ENCODE data around the gene CYB561D1. TPM values are rescaled to one million over a fixed set of nuclear protein-coding genes. Genes with fewer than 3 reads are reported as not detected.

CYB561D1 gene
- total and polyA plus RNA-seq, 10 of the 15 experiments (the other 5 are each of a cell fraction or from before 2014, with no cell fraction given) = 0.68 to 9.0 (median 3.3) TPM

DNA sequence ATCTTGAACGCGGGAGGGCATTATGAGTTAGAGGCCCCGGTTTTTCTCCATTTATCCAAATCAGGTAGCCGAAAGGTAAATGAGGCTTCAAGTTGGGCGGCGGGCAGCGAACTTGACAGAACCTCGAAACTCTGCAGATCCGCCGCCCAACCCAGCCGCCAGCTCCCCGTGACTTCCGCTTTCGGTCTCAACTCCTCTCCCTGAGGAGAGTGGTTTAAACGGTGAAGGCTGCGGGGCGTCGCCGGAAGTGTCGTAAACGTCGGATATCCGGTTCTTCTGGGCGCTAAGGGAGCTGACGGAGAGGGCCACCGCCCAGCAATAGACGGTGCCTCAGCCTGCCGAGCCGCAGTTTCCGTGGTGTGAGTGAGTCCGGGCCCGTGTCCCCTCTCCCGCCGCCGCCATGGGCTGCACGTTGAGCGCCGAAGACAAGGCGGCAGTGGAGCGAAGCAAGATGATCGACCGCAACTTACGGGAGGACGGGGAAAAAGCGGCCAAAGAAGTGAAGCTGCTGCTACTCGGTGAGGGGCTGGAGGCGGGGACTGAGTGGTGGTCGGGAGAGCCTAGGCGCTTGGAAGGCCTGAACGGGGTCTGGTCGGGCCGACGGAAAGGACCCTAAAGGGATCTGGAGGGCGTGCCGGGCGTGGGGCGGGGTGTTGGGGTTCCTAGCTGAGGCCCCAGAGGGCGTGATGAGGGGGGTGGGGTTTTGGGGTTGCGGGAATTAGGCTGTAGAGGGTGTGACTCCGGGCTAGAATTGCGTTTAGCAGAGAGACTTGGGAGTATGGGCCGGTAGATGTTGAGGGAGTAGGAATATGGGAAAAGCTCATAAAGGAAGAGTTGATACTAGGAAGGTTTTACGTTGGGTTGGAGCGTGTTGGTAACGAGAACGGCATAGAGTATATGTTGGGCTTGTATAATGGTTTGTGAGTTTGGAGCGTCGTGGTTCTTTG, 54.7 kb downstream of the CYB561D1 start, which contains the start of gene GNAI3 (continued):
- TF ChIP-seq SRF (IDR thresholded peaks at IDR 0.05; ENCODE audit: low read depth in 2 of 2, low read length in 2 of 2) (no peak), USF1 (IDR thresholded peaks at IDR 0.05; ENCODE audit: borderline replicate concordance, extremely low read length, insufficient read depth, low read depth, low read length) (peak; percentile 47), MEF2A (IDR thresholded peaks at IDR 0.05; ENCODE audit: insufficient read depth, low read depth, low read length) (no peak), CBFB (IDR thresholded peaks at IDR 0.05; ENCODE audit: low read depth) (no peak; the same call in none of the 2 replicates), TARDBP (IDR thresholded peaks at IDR 0.05; ENCODE audit: borderline replicate concordance) (no peak), HDAC6 (IDR thresholded peaks at IDR 0.05; ENCODE audit: unreplicated experiment) (no peak), IRF4 (IDR thresholded peaks at IDR 0.05; ENCODE audit: low read depth, low read length) (no peak), YBX1 (IDR thresholded peaks at IDR 0.05) (0 out of 2 replicates have a peak, but pooled peaks have one; percentile 58), RELB (IDR thresholded peaks at IDR 0.05; ENCODE audit: low read depth) (no peak; the same call in none of the 2 replicates), ZNF274 (IDR thresholded peaks at IDR 0.05; ENCODE audit: insufficient read depth, insufficient read length) (no peak), HDGF (IDR thresholded peaks at IDR 0.05) (peak; percentile 86; the same call in 1 of the 2 replicates), TBL1XR1 (IDR thresholded peaks at IDR 0.05; ENCODE audit: low read depth, low read length) (peak; percentile 82), SIX5 (IDR thresholded peaks at IDR 0.05; ENCODE audit: low read depth, low read length, severe bottlenecking) (no peak), RAD51 (IDR thresholded peaks at IDR 0.05) (peak; percentile 83), KAT2A (conservative IDR thresholded peaks at IDR 0.05; ENCODE audit: control insufficient read depth, low read depth, low read length) (no peak)
- TF ChIP-seq, protein P1, sequence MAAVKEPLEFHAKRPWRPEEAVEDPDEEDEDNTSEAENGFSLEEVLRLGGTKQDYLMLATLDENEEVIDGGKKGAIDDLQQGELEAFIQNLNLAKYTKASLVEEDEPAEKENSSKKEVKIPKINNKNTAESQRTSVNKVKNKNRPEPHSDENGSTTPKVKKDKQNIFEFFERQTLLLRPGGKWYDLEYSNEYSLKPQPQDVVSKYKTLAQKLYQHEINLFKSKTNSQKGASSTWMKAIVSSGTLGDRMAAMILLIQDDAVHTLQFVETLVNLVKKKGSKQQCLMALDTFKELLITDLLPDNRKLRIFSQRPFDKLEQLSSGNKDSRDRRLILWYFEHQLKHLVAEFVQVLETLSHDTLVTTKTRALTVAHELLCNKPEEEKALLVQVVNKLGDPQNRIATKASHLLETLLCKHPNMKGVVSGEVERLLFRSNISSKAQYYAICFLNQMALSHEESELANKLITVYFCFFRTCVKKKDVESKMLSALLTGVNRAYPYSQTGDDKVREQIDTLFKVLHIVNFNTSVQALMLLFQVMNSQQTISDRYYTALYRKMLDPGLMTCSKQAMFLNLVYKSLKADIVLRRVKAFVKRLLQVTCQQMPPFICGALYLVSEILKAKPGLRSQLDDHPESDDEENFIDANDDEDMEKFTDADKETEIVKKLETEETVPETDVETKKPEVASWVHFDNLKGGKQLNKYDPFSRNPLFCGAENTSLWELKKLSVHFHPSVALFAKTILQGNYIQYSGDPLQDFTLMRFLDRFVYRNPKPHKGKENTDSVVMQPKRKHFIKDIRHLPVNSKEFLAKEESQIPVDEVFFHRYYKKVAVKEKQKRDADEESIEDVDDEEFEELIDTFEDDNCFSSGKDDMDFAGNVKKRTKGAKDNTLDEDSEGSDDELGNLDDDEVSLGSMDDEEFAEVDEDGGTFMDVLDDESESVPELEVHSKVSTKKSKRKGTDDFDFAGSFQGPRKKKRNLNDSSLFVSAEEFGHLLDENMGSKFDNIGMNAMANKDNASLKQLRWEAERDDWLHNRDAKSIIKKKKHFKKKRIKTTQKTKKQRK (IDR thresholded peaks at IDR 0.05; ENCODE audit: low read depth, low read length) = no peak
- TF ChIP-seq, protein P2, sequence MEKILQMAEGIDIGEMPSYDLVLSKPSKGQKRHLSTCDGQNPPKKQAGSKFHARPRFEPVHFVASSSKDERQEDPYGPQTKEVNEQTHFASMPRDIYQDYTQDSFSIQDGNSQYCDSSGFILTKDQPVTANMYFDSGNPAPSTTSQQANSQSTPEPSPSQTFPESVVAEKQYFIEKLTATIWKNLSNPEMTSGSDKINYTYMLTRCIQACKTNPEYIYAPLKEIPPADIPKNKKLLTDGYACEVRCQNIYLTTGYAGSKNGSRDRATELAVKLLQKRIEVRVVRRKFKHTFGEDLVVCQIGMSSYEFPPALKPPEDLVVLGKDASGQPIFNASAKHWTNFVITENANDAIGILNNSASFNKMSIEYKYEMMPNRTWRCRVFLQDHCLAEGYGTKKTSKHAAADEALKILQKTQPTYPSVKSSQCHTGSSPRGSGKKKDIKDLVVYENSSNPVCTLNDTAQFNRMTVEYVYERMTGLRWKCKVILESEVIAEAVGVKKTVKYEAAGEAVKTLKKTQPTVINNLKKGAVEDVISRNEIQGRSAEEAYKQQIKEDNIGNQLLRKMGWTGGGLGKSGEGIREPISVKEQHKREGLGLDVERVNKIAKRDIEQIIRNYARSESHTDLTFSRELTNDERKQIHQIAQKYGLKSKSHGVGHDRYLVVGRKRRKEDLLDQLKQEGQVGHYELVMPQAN (conservative IDR thresholded peaks at IDR 0.05) = peak; percentile 68; the same call in 1 of the 2 replicates
